TTC549 (cell line): ENCODE data around the gene MAMSTR.
"Not testable (repeated sequence)": the region's sequence is repeated elsewhere in the genome, so short reads cannot be mapped to it uniquely, and the experiment has no call there.

Experiments
- FAIRE-seq: peaks from 2 replicates; lab custom pipeline; 2012; peaks lifted over from hg19 to GRCh38; lab: Jason Lieb, UNC

MAMSTR gene

DNA sequence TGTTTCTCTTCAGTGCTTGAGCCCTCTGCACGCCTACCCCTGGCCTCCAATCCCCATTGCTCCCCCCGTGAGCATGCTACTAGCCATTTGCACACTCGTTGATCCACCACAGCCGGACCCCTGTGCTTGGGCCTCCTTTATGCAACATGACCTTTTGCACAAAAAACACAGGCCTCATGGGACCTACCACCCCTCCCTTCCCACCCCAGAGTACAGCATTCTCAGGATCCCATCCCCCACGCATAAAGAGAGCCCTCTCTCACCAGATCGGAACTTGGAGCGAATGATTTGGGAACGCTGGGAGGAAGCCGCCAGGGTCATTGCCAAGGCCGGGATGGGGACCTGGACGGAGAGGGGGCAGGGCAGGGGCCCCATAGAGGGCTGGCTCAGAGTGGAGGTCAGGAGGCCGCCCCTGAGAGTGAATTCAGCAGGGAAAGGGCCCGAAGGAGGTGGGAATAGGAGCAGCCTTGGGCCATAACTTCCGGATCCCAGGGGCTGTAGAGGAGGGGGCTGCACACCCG lies 754 bp downstream of the MAMSTR start:
- FAIRE-seq, result no peak

DNA sequence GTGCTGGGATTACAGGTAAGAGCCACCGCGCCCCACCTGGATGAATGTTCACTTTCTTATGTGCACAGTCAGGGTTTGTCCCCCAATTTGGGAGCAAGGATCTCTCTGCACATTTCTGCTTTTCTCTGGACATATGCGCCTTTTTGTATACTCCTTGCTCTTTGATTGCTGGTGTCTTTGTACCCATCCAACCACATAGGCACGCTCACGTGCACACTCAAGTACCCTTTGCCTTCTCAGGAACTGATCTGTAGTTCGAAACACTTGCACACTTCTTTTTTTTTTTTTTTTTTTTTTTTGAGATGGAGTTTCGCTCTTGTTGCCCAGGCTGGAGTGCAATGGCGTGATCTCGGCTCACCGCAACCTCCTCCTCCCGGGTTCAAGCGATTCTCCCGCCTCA lies 1.4 kb downstream of the MAMSTR start:
- not testable (repeated sequence) for FAIRE-seq

DNA sequence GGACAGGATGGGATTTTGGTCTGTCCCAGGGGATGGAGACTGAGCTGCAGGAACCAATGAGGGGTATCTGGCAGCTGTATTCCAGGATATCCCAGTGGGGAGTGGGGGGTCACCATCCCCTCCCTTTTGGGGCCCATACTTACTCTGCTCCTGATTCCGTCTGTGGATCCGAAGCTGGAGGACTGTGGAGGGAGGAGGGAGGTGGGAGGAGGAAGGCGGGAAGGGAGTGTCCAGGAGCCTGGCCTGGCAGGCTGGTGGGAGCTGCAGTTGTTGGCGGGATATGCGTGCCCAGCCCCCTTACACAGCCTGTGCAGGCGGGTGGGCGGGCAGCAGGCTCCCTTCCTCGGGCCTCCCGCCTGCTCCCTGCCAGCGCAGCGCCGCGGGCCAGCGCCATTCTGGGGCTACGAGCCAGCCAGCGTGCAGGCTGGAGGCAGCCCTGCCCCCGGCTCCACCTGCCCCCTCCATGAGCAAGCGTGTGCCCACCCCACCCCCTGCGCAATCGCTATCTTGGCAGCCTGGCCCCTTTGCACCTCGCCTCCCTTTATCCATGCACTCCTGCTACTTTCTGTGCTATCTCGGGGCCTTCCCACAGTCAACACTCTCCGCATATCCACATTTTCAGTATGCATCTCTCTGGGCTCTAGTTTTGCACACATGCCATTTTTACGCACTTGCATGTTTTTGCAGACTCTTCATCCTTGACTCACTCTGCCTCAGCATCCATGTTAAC lies 2.8 kb downstream of the MAMSTR start:
- FAIRE-seq, result no peak

DNA sequence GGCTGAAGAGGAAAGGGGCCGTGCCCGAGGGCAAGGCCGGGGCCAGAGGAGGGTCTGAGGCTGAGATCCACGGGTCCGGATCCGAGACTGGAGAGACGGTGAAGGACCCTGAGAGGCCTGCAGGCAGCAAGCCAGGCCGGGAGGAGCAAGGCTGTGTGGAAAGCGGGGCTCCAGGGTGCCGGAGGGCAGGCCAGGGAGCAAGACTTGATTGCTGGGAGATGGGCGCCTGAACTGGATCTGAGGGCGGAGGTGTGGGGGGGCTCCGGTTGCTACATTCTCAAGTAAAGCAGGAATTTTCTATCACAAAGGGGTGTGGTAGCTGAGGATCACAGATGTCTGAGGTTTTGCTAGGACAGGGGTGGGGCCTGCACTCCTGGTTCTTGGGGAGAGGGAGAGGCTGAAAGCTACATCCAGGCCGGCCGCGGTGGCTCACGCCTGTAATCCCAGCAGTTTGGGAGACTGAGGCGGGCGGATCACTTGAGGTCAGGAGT lies 3.8 kb downstream of the MAMSTR start:
- no peak for FAIRE-seq

DNA sequence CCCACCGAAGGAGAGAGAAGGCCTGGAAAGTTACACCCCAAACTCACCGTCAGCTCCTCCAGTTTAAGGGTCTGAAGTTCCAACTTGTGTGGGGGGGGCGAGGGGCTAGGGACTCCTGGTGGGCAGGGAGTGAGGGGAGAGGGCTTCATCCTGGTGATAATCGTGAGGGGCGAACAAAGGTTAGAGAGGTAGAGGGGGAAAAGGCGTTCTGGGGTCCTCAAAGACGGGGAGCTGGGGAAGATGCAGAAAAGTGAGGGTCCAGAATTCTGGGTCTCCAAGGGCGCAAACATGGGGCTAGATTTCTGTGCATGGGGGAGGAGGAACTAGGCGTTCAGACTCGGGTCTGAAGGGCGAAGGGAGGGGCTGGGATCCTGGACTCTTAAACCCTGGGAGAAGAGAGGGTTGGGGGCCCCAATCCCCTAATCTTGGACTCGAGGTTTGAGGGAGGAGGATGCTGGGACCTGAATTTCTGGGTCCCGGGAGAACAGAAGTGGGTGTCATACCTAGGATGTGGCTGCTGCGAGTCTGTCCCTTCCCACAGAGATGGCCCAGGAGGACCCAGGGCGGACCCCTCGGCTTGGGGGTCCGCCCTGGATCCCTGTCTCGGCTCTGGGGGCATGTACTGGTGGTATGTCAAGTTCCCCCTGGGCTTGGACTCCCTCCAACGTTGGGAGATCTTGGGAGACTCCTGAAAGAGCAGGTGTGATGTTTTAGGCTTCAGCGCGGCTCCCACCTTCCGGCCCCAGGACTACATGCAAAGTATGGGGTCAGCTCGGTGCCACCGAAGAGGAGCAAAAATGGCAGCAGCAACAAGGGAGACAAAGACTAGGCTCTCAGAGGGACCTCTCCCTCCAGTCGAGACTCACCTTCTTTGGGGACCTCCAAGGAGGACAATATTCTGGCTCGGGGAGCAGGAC lies 4.5 kb downstream of the MAMSTR start:
- no peak for FAIRE-seq

DNA sequence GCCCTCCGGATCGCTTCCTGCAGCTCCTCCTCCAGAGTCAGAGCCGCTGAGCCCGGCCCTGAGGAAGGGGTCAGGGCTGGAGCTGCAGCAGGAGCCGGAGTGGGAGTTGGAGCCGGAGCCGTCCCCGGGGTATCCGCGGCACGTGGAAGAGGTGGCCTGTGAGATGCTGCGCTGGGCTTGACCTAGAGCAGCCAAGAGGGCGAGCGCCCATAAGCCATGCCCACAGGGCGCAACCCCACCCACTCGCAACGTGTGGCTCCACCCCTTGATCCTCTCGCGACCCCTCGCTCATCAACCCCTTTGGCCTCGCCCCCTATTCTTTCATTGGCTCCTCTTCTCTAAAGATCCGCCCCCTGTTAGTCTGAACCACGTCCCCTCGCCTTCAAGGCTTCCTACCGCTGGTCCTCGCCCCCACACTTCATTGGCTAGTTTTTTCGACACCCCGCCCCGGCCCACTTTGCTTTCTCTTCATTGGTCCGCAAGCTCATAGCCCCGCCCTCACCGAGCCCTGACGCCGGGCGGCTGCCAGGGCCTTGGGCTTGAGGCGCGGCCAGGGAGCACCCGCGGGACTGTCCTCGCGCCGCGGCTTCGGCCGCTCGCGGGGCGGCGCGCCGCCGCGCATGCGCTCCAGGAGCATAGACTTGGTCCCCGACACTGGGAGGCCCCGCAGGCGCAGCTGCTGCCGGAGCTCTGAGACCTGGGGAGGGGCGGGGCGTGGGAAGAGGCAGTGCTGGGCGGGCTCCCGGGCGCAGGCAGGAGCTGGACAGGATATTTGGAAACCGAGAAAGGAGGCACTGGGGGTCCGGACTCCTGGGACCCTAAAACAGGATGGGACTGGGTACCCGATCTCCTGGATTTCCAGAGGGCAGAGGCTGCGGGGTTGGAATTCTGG lies 5.4 kb downstream of the MAMSTR start:
- FAIRE-seq, result peak; percentile 97

DNA sequence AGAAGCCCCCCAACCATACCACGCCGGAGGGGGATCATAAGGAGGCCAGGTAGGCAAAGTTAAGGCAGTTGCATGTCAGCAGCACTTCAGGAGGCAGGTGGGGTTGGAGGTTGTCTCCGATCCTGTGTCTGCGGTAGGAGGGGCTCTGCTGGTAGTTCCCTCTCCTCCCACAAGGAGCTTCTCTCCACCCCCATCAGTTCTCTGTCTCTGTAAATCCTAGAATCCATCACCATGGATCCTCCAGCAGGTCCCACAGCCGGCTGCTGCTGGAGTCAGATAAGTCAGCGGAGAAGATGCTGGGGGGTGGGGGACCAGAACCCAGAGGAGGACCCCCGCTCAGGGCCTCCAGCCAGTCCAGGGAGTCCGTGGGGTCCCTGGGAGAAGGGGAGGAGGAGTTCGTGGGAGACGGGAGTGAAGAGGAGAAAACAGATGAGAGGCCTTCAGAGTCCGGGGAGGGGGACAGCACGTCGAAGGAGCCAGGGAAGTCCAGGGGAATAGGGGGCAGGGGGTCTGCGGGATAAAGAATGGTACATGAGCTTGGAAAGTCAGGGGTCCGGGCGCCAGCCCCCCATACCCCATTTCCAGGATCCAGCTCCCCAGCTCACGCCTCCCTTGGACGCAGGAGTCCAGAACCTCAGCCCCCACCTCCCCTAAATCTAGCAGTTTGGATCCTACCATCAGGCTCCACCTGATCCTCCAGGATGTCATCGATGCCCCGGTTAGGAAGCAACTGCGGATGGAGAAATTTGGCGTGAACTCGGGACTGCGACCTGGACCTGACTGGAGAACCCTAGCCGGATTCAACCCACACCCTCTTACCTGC lies 6.3 kb downstream of the MAMSTR start:
- no peak for FAIRE-seq

DNA sequence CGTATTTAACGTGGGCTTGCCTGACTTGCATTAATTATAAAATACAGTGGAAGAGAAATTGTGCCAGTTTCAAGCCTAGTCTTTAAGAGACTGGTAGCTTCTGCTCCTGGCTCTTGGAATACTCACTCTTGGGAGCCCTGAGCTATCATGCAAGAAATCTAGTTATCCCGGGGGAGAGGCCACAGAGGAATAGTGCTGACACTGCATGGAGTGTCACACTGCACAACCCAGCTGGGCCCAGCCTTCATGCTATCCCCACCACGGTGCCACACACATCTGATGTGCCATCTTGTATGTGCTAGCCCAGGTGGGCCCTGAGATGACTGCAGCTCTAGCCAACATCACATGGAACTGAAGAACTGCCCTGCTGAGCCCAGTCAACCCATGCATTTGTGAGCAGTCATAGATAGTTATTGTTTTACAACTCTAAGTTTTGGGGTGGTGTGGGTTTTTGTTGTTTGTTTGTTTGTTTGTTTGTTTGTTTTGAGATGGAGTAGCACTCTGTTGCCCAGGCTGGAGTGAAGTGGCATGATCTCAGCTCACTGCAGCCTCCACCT lies 8.3 kb downstream of the MAMSTR start:
- FAIRE-seq, result no peak

DNA sequence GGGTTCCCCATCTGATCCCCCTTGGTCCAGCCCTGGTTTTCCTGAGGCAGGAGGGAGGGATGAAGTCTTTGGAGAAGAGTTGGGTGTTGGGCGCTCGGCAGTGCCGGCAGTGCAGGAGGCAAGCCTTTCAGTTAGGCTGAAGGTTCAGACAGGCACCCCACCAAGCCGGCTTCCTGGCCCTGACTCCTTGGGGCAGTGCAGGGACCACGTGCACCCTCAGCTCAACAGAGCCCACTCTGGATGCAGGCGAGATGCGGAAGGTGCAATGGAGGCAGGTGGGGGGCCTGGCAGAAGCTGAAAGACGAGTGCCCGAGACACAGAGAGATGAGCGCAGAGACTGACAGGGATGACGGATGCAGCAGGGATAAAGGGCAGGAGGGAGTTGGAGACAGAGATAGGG lies 11.1 kb downstream of the MAMSTR start:
- no peak for FAIRE-seq

DNA sequence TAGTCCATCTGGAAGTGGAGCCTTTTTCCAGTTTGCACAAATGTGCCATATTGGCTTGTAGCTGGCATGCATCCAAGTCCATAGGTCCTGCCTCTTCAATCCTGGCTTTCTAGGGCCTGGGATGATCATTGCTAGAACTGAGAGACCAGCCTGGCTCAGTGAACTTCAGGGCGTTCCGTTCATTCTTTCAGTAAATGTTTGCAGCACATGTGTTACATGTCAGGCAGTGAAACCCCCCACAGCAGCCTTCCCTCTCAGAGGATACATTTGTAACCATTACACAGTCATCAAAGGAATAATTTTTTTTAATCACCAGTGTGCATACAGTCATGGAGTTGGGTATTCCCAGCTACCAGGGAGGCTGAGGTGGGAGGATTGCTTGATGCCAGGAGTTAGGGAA lies 14.1 kb downstream of the MAMSTR start:
- FAIRE-seq, result no peak

DNA sequence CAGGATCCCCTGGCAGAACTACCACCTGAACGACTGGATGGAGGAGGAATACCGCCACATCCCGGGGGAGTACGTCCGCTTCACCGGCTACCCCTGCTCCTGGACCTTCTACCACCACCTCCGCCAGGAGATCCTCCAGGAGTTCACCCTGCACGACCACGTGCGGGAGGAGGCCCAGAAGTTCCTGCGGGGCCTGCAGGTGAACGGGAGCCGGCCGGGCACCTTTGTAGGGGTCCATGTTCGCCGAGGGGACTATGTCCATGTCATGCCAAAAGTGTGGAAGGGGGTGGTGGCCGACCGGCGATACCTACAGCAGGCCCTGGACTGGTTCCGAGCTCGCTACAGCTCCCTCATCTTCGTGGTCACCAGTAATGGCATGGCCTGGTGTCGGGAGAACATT lies 16.2 kb downstream of the MAMSTR start:
- FAIRE-seq, result no peak

DNA sequence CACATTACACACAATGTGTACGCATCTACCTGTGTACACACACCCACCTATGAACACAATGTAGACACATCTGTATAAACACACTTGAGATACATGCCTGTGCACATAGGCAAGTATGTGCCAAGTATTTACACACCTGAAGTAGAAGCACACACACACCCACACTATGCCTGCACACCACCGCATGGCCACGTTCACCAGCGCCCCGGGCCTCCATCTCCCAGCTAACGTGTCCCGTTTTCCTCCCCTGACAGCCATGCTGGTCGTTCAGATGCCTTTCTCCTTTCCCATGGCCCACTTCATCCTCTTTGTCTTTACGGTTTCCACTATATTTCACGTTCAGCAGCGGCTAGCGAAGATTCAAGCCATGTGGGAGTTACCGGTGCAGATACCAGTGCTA lies 16.8 kb downstream of the MAMSTR start:
- FAIRE-seq, result no peak

DNA sequence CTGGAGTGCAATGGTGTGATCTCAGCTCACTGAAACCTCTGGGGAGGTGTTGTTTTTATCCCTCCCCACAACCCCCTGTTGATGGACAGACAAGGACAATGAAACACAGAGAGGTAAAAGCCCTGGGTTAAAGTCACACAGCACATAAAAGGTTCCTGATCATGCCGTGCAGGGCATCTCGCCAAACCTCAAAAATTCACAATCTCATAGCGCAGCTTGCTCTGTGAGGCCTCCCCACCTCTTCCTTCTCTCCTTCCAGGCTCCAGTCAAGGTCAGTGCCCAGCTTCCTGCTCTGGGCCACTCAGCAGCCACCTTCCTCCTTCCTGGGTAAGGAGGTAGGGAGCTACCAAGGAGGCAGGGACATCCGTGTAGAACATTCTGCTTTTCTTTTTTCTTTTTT lies 21.5 kb downstream of the MAMSTR start:
- FAIRE-seq, result no peak

DNA sequence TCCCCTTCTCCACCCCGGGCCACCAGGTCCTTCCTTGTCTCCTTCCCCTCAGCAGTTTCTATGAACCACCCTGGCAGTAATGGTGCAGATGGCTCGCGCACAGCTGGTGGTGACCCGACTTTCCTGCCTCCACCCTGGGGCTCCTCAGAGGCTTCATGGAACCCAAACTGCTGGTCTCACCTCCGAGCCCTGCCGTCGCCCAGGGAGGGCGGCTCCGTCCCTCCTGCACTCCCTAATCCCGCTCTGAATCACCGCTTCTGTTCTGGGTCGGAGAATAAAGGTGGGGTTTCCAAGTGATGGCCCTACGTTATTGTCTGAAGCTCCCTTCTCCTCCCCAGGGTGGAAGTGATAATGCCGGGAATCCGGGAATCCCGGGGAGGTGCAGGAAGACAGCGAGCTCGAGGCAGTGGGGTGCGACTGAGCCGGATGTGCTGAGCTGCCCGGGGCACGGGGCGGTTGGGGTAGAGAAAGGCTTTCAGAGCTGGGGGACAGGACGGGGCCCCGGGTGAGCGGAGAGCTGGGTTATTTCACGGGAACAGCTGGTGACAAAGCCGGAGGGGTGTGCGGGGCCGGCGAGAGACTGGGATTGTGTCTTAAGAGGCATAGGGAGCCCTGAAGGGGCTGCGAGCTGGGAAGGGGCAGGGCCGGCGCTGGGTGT lies 23.0 kb downstream of the MAMSTR start:
- FAIRE-seq, result no peak

DNA sequence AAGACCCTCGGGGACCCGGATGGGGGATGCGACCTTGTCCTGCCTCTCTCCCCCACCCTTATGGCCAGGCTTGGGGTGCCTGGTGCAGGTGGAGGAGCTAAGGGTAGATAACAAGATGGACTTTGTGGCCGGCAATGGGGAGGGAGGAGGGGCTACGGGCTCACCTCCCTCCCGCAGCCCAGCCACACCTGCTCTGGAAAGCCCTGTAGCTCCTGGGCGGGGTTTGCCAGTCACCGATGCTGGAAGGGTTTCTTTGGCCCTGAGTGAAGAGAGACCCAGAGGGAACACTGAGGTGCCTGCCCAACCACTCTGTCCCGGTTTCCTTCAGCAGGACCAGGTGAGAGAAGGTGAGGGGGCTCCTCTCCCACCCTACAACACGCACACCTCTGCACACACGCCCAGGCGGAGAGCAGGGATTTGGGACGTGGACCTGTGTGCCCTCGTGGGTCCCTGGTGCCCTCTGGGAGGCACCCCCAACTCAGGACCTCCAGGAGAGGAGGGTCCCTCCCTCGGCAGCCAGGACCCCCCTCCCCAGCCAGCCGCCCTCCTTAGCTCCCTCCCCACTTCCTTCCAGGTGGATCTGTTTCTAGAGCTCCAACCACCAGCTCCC lies 23.7 kb downstream of the MAMSTR start, which contains the start of gene FUT2:
TSS of gene FUT2 (plus strand) at position 229 of the 610 bp plus-strand sequence. CDS start 6,986 bp downstream, outside the sequence.
- FAIRE-seq, result no peak

DNA sequence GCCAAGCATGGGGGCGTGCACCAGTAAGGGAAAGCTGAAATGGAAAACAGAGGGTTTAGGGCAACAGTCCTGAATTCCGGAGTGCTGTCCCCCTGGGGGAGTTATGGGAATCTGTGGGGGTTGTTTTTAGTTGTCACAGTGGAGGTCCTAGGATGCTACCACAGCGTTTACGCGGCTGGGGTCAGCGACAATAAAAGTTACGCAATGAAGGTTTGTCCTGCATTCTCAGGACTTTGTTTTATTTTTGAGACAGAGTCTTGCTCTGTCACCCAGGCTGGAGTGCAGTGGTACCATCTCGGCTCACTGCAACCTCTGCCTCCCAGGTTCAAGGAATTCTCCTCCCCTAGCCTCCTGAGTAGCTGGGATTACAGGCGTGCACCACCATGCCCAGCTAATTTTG lies 25.9 kb downstream of the MAMSTR start:
- FAIRE-seq, result not testable (repeated sequence)

DNA sequence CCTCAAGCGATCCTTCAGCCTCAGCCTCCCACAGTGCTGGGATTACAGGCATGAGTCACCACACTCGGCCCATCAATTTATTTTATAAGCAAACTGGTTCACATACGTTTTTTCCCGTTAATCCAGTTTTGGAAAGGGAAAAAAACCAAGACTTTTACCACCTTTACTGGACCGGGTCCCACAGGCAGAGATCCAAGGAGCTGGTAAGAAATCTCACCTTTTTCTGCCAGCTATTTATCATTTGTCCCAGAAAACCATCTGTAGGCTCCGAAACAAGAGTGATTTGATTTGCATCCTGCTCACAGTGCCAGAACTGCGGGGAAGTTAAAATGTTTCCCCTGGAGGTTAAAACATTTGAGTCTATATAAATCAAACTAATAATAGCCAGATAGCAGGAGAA lies 30.1 kb downstream of the MAMSTR start:
- no peak for FAIRE-seq

DNA sequence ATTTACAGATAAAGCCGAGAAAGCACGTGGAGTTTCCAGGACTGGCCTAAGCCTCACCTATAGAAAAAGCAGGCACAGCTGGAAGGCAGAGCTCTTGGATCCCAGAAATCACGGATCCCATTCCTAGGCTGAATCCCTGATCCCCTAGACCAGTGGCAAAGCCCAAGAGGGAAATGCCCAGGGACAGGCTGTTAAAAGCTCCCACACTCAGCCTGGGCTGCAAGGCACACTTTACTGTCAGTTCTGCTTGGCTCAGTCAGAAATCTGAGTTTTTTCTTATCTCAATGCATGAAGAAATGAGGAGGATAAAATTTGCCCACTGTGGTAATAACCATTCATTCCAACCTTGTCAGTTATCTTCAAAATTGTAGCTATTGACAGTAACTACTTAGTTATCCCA lies 31.7 kb downstream of the MAMSTR start:
- no peak for FAIRE-seq

DNA sequence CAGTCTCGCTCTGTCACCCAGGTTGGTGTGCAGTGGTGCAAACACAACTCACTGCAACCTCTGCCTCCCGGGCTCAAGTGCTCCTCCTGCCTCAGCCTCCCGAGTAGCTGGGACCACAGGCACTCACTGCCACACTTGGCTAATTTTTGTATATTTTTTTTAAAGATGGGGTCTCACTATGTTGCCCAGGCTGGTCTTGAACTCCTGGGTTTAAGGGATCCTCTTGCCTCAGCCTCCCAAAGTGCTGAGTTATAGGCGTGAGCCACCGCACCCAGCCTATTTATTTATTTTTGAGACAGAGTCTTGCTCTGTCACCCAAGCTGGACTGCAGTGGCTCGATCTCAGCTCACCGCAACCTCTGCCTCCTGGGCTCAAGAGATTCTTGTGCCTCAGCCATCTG lies 32.9 kb downstream of the MAMSTR start:
- FAIRE-seq, result not testable (repeated sequence)

DNA sequence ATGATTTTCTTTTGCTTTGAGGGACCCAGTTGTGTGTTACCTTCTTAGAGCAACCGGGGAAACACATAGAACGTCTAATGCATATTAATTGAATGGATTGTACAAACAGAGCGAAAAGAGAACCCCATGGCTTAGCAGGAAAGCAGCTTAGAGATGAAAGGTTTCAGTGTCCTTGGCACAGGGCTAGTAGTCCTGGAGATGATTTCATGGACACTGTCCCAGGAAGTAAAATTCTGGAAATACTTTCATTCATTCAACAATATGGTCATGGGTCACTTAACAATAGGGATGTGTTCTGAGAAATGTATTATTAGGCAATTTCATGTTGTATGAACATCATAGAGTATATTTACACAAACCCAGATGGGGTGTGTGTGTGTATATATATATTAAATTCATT lies 33.4 kb downstream of the MAMSTR start:
- no peak for FAIRE-seq
